GM12864 (cell line): ENCODE data around the gene CDH4.

Experiments used
- DNase-seq: peaks from one replicate; pipeline ENCODE4 v3.0.0-alpha.2; 2011; ENCODE audit warnings: low read depth
- H3K4me3 ChIP-seq: 2 replicates; pipeline ENCODE4 v1.5.1; 2011; ENCODE audit warnings: mild to moderate bottlenecking, low read depth, low read length, control low read depth
- TF ChIP-seq, protein P1 (sequence below): IDR thresholded peaks from 2 replicates; pipeline ENCODE4 v1.5.1; 2011; ENCODE audit warnings: low read depth, mild to moderate bottlenecking, moderate library complexity, low read length, control low read depth, inconsistent platforms; ENCODE audit errors: missing control alignments

The CDH4 gene

DNA sequence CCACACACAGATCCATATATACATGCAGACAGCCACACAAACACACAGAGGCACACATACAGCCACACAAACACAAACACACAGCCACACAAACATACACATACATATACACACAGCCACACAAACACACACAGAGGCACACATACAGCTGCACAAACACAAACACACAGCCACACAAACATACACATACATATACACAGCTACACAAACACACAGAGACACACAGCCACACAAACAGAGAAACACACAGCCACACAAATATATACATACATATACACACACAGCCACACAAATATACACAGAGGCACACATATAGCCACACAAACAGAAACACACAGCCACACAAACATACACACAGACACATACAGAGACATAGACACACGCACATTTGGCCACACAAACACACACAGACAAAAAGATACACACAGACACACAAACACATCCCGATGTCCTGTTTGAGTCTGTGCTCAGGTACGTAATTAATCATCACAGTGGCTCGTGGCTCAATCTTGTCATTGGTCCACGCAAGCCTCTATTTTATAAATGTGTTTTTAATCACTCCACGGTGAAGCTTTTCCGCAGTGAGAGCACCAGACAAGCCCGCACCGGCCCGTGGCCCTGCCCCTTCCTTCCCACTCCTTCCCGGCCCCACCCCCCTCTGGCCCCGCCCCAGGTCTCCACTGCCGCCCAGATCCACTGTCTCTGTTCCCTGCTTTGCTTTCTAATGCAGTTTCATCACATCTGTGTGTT, 135.3 kb downstream of the CDH4 start:
- no peak for DNase-seq
- TF ChIP-seq, protein P1, sequence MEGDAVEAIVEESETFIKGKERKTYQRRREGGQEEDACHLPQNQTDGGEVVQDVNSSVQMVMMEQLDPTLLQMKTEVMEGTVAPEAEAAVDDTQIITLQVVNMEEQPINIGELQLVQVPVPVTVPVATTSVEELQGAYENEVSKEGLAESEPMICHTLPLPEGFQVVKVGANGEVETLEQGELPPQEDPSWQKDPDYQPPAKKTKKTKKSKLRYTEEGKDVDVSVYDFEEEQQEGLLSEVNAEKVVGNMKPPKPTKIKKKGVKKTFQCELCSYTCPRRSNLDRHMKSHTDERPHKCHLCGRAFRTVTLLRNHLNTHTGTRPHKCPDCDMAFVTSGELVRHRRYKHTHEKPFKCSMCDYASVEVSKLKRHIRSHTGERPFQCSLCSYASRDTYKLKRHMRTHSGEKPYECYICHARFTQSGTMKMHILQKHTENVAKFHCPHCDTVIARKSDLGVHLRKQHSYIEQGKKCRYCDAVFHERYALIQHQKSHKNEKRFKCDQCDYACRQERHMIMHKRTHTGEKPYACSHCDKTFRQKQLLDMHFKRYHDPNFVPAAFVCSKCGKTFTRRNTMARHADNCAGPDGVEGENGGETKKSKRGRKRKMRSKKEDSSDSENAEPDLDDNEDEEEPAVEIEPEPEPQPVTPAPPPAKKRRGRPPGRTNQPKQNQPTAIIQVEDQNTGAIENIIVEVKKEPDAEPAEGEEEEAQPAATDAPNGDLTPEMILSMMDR = no peak
- H3K4me3 ChIP-seq = no peak overlapping the region

DNA sequence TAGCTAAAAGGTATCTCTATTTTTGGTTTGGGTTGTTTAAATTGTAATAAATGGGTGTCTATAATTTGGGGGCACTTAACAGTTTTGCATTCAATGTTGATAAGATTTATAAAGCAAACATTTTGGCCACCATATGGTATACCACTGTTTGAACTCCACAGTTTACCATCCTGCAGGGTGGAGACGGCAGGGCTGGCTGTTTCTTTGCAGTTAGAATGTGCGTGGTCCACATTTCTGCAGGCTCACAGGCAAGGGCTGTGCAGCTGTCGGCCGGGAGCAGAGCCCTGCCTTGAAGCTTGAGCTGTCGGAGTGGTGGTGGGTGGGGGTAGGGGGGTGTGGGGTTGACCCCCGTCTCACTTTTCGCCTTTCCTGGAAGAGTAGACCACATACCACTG, 135.9 kb downstream of the CDH4 start:
- DNase-seq = no peak
- H3K4me3 ChIP-seq = no peak overlapping the region
- TF ChIP-seq, protein P1 = no peak

DNA sequence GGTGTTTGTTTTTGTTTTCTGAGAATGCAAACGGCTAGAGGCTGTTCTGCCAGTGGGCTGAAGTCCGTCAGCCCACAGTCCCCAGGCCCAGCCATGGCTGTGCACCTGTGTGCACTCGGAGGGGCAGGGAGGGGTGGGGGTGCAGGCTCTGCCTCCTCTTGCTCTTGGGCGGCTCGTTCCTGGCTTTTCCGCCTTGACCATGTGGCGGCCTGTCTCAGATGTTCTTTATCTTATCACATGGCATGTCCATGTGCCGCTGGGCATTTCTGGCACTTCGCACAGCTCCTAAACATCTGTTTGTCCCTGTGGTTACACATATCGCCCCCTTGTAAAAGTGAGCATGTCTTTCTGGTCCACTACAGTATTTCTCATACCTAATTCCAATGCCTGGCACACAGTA, 137.0 kb downstream of the CDH4 start:
- H3K4me3 ChIP-seq = no peak overlapping the region
- no peak for DNase-seq
- TF ChIP-seq, protein P1 = no peak

DNA sequence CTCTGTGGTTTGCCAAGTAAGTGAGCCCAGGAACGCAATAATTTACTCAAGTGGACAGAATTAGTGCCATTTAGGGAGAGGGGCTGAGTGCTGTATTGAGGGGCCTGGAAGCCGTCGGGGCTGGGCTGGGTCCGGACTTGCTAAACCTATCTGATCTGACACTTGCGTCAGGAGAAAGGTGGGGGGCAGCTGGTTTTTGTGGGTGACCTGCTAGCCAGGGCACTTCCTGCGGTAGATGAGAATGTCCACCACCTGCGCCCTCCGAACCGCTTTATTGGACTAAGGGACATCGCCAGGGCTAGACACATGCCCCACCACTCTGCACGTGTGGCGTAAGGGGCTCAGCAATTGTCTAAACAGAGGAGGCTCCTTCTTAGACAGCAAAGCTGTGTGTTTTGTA, 139.1 kb downstream of the CDH4 start:
- no peak overlapping the region for H3K4me3 ChIP-seq
- TF ChIP-seq, protein P1 = no peak

DNA sequence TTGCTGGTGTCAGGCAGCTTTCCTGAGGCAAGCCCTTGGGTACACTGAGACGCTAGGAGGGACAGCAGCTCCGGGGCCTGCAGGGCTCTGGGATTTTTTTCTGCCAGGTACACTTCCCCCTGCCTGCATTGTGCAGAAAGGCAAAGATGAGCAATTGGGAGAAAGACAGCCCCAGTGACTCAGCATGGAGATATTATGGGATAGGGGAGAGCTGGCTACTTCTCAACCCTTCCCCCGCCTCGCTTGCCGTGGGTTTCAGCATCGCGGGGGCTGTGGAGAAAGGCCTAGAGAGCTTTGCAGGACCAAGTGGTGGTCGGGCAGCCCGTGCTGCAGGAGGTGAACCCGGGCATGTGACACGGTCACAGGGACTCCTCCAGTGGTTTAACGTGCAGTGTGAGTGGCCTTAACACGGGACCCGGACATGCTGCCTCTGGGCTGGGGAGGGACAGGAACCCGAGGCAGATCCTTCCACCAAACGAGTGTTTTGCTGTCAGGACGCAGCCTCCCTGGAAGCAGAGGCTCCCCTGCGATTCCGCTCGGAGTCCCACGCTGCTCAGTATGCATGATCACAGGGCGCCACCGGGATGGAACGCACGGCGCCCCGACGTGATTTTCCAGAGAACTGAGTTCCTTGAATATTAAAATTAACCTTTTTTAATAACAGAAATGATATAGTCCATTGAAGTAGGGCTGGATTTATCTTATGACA, 139.9 kb downstream of the CDH4 start:
- TF ChIP-seq, protein P1 = no peak
- H3K4me3 ChIP-seq = no peak overlapping the region
- no peak for DNase-seq

More for the DNA sequence above, 139.1 kb downstream of the CDH4 start:
- DNase-seq = no peak

DNA sequence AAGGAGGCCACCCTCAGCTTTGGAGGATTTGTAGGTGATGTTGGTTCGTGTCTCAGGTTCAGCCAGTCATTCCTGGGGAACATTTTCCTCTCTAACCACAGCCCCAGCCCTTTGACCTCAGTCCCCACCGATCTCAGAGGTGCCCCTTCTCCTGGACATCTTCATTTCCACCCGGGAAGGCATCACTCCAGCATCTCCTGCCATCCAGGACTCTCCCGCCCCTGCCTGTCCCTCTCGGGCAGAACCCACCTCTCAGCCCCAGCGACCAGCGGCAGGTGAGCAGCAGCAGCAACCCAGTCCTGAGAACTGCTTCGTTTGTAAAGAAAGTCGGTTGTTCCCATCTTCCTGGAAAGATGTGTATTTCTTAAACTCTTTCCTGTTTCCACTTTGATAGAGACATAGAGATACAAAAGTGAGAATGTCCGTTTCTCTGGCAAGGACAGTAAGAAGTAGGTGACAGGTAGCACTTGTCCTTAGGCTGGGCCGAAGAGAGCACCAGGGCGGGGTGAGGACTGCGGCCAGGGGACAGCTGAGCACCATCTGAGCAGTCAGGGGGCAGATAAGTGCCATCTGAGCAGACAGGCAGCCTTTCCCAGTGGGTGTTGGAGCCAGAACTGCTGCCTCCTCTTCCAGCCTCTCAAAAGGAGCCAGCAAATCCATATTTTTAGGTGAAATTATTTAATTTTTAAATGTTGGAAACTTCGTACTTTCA, 142.2 kb downstream of the CDH4 start:
- TF ChIP-seq, protein P1 = no peak
- no peak for DNase-seq
- H3K4me3 ChIP-seq = no peak overlapping the region
